GM18868 (cell line): ENCODE measurements around the gene HTR3A.

Experiments
- ATAC-seq: cut with Tn5 transposase; IDR thresholded peaks from one replicate; pipeline ENCODE4 v1.9.1; 2021; ENCODE audit warnings: mild to moderate bottlenecking, moderate library complexity; ENCODE audit not compliant: unreplicated experiment

Gene HTR3A

GRCh38 chr11:113977701-113978100 is 2.8 kb downstream of the HTR3A start:
- ATAC-seq, result peak; percentile 50

- ATAC-seq, result no peak
Observed at GRCh38 chr11:113979431-113979830, 4.5 kb downstream of the HTR3A start.

- ATAC-seq, result no peak
Observed at GRCh38 chr11:113980785-113981184, 5.9 kb downstream of the HTR3A start.

- ATAC-seq, result no peak
Observed at GRCh38 chr11:113982306-113982705, 7.4 kb downstream of the HTR3A start.

- no peak for ATAC-seq
Observed at GRCh38 chr11:113984781-113985180, 9.9 kb downstream of the HTR3A start.

- ATAC-seq, result no peak
Observed at GRCh38 chr11:113985906-113986305, 11.0 kb downstream of the HTR3A start.

GRCh38 chr11:113986351-113987140 is 11.6 kb downstream of the HTR3A start:
- no peak for ATAC-seq

GRCh38 chr11:113989381-113989780 is 14.5 kb downstream of the HTR3A start:
- ATAC-seq, result no peak

- no peak for ATAC-seq
Observed at GRCh38 chr11:113989916-113990315, 15.0 kb downstream of the HTR3A start.

- ATAC-seq, result no peak
Observed at GRCh38 chr11:113991170-113991569, 16.3 kb downstream of the HTR3A start.

GRCh38 chr11:113991718-113992458 is 17.0 kb downstream of the HTR3A start:
- no peak for ATAC-seq

- ATAC-seq, result no peak
Observed at GRCh38 chr11:113992459-113993110, 17.7 kb downstream of the HTR3A start.

- no peak for ATAC-seq
Observed at GRCh38 chr11:113994077-113994954, 19.4 kb downstream of the HTR3A start.

GRCh38 chr11:113997473-113997872 is 22.6 kb downstream of the HTR3A start:
- no peak for ATAC-seq

GRCh38 chr11:113998574-113998973 is 23.7 kb downstream of the HTR3A start:
- ATAC-seq, result no peak

- no peak for ATAC-seq
Observed at GRCh38 chr11:114000526-114000925, 25.6 kb downstream of the HTR3A start.

- no peak for ATAC-seq
Observed at GRCh38 chr11:114001416-114001815, 26.5 kb downstream of the HTR3A start.

- ATAC-seq, result no peak
Observed at GRCh38 chr11:114008331-114008730, 33.4 kb downstream of the HTR3A start.

- no peak for ATAC-seq
Observed at GRCh38 chr11:114010931-114011330, 36.0 kb downstream of the HTR3A start.

- no peak for ATAC-seq
Observed at GRCh38 chr11:114011443-114011842, 36.5 kb downstream of the HTR3A start.

GRCh38 chr11:114015117-114015516 is 40.2 kb downstream of the HTR3A start:
- no peak for ATAC-seq
